Measurements from ENCODE around the gene CACNG5.

Gene CACNG5

GRCh38 chr17:66790501-66791061, 44.3 kb upstream of the CACNG5 start:
- DNase-seq = no peak
- Histone ChIP-seq H3K4me3 (ENCODE audit: low read depth, low read length) (no peak overlapping the region), H3K36me3 (no peaks in the 10 kb centered on the region; the same call in none of the 2 replicates), H3K4me1 (no peaks in the 10 kb centered on the region), H3K9me3 (no peaks in the 10 kb centered on the region), H3K27me3 (no peaks in the 10 kb centered on the region)
- TF ChIP-seq CTCF (IDR thresholded peaks at IDR 0.05; ENCODE audit: low read depth, low read length) = no peak

GRCh38 chr17:66791347-66791746, 43.6 kb upstream of the CACNG5 start:
- no peaks in the 10 kb centered on the region for H3K4me1 ChIP-seq
- no peak for DNase-seq
- no peak for TF ChIP-seq CTCF (IDR thresholded peaks at IDR 0.05; ENCODE audit: low read depth, low read length)
- H3K9me3 ChIP-seq = no peaks in the 10 kb centered on the region
- H3K36me3 ChIP-seq = no peaks in the 10 kb centered on the region; the same call in none of the 2 replicates
- H3K4me3 ChIP-seq (ENCODE audit: low read depth, low read length) = no peak overlapping the region
- no peaks in the 10 kb centered on the region for H3K27me3 ChIP-seq

GRCh38 chr17:66793814-66794213, 41.1 kb upstream of the CACNG5 start:
- Histone ChIP-seq H3K4me3 (ENCODE audit: low read depth, low read length) (no peak overlapping the region), H3K4me1 (no peaks in the 10 kb centered on the region), H3K9me3 (no peaks in the 10 kb centered on the region), H3K36me3 (no peaks in the 10 kb centered on the region; the same call in none of the 2 replicates), H3K27me3 (no peaks in the 10 kb centered on the region)
- TF ChIP-seq CTCF (IDR thresholded peaks at IDR 0.05; ENCODE audit: low read depth, low read length) = no peak
- no peak for DNase-seq

GRCh38 chr17:66795486-66795885, 39.4 kb upstream of the CACNG5 start:
- no peak for TF ChIP-seq CTCF (IDR thresholded peaks at IDR 0.05; ENCODE audit: low read depth, low read length)
- no peak for DNase-seq
- Histone ChIP-seq H3K4me3 (ENCODE audit: low read depth, low read length) (no peak overlapping the region), H3K4me1 (no peaks in the 10 kb centered on the region), H3K9me3 (no peaks in the 10 kb centered on the region), H3K27me3 (no peaks in the 10 kb centered on the region), H3K36me3 (no peaks in the 10 kb centered on the region; the same call in 1 of the 2 replicates)

- H3K4me3 ChIP-seq (ENCODE audit: low read depth, low read length) = no peak overlapping the region
- H3K27me3 ChIP-seq = no peaks in the 10 kb centered on the region
- TF ChIP-seq CTCF (IDR thresholded peaks at IDR 0.05; ENCODE audit: low read depth, low read length) = no peak
- no peaks in the 10 kb centered on the region; the same call in 1 of the 2 replicates for H3K36me3 ChIP-seq
- no peaks in the 10 kb centered on the region for H3K4me1 ChIP-seq
- no peaks in the 10 kb centered on the region for H3K9me3 ChIP-seq
- no peak for DNase-seq
Measured at GRCh38 chr17:66799849-66800537, 34.9 kb upstream of the CACNG5 start.

GRCh38 chr17:66803474-66803951, 31.4 kb upstream of the CACNG5 start:
- Histone ChIP-seq H3K27me3 (no peaks in the 10 kb centered on the region), H3K4me1 (peaks cover 11% of the 10 kb centered on the region; the same call in 1 of the 2 replicates), H3K36me3 (no peaks in the 10 kb centered on the region), H3K4me3 (ENCODE audit: low read depth, low read length) (no peak overlapping the region), H3K9me3 (no peaks in the 10 kb centered on the region)
- no peak for DNase-seq
- no peak for TF ChIP-seq CTCF (IDR thresholded peaks at IDR 0.05; ENCODE audit: low read depth, low read length)
